Germinal center (tissue), 1 donor: Measurements from ENCODE around the gene PPP6C.
A peak's percentile ranks its signal among the peaks of the same experiment; 100 is the strongest.
"Not testable (repeated sequence)": the region's sequence is repeated elsewhere in the genome, so short reads cannot be mapped to it uniquely, and the experiment has no call there.

Experiments
- DNase-seq: peaks from one replicate; pipeline ENCODE4 v3.0.0; 2012; ENCODE audit warnings: mixed read lengths, low spot score

Gene PPP6C

DNA sequence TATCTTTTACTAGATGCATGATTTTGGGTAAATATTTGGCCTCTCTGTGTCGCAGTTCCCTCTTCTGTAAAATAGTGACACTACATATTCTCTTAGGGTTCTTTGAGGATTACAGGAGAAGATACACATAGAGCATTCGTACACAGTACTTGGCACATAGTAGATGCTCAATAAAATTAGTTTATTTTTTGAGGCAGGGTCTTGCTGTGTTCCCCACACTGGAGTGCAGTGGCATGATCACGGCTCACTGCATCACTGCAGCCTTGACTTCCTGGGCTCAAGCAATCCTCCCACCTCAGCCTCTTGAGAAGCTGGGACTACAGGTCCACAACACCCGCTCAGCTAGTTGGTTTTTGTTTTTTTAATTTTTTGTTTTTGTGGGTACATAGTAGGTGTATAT lies 47.9 kb downstream of the PPP6C start:
- no peak for DNase-seq

- DNase-seq, result no peak
Measured at GRCh38 chr9:125141251-125141650, 48.4 kb downstream of the PPP6C start.

GRCh38 chr9:125140576-125140975 lies 49.0 kb downstream of the PPP6C start:
- DNase-seq, result no peak

DNA sequence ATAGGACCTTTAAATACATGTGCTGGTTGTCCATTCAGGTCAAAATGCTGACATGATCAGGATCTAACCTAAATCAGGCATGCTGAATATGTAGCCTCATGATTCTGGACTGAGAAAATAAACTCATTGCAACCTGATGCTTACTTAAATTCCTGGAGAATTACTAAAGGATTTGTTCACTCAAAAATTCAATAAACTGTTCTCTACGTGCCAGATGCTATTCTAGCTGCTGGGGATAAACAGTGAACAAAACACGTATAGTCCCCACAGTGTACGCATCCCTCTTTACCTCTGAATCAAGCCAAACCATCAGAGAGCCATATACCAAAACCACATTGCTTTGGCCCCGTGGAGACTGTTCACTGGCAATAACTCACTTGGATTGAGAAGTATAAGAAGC lies 52.4 kb downstream of the PPP6C start:
- no peak for DNase-seq

- no peak for DNase-seq
Measured at GRCh38 chr9:125134976-125135375, 54.6 kb downstream of the PPP6C start.

DNA sequence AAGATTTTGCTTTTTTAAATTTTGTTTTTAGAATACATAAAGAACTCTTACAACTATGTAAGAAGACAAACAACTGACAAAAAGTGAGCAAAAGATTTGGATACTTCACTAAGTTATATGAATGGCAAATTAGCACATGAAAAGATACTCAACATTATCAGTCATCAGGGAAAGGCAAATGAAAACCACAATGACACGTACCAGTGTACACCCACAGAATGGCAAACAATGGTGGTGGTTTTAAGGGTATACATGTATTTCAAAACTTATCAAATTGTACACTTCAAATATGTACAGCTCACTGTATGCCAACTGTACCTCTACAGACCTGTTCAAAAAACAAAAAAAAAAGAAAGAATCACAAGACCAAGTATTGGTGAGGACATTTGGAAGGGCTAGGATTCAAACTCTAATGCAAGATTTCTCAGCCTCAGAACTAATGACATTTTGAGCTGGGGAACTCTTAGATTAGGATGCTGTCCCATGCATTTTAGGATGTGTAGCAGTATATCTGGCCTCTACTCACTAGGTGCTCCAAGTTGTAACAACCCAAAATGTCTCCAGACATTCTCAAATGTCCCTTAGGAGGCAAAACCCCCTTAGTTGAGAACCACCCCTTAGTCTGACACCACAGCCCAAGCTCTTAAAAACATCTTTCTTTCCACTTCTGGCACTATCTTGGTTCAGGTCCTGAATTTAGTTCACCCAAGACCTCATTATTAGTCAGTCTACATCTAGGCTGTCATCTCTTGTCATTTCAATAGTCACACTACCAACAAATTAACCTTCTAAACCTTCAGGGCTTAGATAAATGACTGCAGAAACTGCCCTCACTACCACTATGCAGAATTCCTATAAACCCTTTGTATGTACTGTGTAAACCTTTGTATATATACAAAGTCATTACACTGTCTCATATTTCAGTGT lies 55.9 kb downstream of the PPP6C start:
- no peak for DNase-seq

DNA sequence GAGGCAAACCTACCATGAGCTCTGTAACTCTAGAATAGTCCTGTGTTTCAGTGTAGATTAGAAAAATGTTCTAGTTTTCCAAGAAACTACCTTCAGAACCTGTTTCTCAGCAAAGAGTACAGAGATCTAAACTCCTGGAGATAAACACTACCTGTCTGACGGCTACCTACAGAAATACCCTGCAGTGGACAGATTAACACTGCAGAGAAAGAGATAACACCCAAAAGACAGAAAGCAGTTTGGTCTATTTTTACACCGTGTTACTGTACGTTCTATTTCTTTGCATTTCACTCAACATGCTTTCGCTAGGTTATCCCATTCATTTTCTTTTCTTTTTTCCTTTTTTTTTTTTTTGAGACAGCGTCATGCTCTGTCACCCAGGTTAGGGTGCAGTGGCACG lies 57.8 kb downstream of the PPP6C start:
- DNase-seq, result no peak

DNA sequence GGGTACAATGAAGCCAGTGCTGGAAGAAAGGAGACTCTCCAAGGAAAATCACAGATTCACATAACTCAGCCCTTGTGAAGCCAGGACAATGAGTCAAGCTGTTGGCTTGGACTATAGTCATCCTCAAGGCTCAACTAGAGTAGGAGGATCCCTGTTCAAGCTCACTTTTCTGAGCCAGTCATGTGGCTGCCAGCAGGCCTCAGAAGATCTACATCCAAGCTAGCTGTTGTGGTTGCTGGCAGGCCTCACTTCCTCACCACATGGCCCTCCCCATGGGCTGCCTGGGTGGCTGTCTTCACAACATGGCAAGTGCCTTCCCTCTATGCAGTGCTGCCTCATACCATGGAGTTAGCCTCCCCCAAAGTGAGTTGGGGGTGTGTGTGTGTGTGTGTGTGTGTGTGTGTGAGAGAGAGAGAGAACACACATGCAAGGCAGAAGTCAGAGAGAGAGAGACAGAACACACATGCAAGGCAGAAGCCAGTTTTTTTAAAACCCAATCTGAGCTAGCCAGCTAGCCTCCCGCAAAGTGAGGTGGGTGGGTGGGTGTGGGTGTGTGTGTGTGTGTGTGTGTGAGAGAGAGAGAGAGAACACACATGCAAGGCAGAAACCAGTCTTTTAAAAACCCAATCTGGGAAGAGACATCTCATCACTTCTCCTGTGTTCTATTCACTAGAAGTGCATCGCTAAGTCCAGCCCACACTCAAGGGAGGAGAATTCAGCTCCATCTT lies 63.4 kb downstream of the PPP6C start:
- DNase-seq, result peak; percentile 22

- no peak for DNase-seq
Measured at GRCh38 chr9:125125523-125125922, 64.1 kb downstream of the PPP6C start.

DNA sequence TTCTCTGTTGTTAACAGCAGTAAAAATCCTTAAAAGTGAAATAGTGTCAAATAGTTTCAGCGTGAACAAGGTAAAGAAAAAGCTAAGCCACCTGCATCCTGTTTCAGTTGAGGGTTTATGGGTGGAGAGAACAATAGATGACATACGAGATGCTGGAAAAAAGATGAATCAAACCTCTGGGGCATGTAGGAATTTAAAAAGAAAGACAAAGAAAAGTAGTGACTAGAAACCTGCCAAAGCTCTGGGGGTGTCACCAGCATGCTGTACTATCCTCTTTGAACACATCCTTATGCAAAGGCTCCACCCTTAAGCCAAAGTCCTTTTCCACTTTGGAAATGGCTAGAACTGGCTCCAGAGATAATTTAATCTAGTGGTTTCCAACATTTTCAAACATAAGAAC lies 68.5 kb downstream of the PPP6C start:
- no peak for DNase-seq

DNA sequence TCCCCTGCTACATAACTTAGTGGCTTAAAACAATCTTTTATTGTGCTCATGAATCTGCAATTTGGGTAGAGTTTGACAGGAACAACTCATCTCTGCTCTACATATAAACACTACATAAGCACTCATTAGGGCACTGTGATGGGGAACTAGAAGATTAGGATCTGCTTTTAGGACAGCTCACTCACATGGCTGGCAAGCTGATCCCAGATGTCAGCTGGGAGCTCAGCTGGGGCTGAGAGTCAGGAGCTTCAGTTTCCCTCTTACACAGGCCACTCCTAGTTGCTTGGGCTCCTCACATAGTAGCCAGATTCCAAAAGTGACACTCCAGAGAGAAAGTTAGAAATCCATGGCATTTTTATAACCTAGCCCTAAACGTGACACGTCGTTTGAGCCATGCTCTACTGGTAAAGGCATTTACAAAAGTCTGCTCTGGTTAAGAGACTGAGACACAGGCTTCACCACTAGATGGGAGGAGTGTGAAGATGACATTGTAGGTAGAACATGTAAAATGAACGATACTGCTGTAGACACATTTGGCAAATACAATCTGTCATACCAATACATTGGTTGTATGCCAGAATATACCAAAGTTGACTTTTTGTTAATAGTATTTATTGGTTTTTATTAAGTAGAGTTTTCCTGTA lies 69.8 kb downstream of the PPP6C start:
- DNase-seq, result no peak

- DNase-seq, result not testable (repeated sequence)
Measured at GRCh38 chr9:125118696-125119095, 70.9 kb downstream of the PPP6C start.

GRCh38 chr9:125114503-125114902 lies 75.1 kb downstream of the PPP6C start:
- DNase-seq, result not testable (repeated sequence)

DNA sequence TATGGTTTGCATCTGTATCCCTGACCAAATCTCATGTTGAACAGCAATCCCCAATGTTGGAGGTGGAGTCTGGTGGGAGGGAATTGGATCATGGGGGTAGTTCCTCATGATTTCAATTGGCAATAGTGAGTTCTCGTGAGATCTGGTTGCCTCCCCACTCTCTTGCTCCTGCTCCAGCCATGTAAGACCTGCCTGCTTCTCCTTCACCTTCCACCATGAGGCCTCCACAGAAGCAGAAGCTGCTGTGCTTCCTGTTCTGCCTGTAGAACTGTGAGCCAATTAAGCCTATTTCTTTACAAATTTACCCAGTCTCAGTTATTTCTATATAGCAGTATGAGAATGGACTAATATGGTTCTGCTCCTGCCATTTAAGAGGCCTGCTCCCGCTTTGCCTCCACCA lies 79.1 kb downstream of the PPP6C start:
- no peak for DNase-seq

DNA sequence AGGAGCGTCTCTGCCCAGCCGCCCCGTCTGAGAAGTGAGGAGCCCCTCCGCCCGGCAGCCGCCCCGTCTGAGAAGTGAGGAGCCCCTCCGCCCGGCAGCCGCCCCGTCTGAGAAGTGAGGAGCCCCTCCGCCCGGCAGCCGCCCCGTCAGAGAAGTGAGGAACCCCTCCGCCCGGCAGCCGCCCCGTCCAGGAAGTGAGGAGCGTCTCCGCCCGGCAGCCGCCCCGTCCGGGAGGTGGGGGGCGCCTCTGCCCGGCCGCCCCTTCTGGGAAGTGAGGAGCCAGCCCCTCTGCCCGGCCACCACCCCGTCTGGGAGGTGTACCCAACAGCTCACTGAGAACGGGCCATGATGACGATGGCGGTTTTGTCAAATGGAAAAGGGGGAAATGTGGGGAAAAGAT lies 81.1 kb downstream of the PPP6C start:
- not testable (repeated sequence) for DNase-seq

DNA sequence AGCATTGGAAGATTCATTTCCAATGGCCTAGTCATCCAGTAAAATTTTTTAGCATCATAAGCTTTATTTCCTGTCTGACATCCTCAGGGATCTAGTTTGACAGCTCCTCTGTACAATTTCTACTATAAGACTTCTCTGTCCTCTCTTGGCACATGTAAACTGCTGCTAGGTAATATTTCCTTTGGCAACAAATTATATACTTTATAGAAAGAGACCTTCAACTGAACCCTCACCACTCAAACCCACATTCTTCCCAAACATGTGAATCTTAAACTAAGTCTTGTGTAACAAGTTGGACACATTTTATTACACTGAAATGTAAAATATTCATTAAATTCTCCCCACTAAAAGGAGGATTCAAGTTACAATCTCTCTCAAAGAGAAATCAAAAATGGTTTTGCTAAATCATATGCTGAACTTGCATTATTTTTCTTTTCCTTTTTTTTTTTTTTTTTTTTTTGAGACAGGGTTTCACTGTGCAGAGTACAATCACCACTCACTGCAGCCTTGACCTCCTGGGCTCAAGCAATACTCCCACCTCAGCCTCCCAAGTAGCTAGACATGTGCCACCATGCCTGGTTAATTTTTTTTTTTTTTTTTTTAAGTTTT lies 83.2 kb downstream of the PPP6C start:
- DNase-seq, result no peak

DNA sequence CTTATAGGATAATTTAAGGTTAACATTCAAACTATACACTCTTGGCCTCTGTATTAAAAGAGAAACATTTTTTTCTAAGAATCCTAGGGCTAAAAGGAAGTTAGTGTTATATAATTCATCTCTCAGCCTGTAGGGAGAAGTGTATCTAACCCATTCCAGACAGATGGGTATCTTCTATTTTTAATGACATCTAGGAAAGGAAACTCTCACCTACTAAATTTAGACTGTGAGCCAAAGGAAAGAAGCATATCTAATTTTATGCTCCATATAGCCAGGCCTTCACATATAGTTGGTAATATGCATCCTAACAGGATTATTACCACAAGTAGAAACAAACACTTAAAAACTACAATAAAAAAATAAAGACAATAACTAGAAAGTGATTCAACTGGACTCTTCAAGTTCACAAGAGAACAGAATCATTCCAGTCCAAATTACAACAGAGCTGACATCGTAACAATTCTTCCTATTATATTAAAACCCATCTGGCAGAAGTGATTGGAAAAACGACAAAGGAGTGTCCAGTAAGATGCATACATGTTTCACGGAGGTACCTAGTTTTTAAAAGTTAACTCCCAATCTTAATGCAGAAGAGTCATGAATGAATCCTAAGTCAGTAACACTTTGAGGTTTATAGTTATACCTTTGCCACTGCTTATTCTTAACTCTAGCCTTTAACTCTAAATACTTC lies 85.7 kb downstream of the PPP6C start:
- no peak for DNase-seq

GRCh38 chr9:125103021-125103420 lies 86.6 kb downstream of the PPP6C start:
- no peak for DNase-seq

GRCh38 chr9:125100822-125101221 lies 88.8 kb downstream of the PPP6C start:
- DNase-seq, result no peak

GRCh38 chr9:125099816-125100215 lies 89.8 kb downstream of the PPP6C start:
- no peak for DNase-seq
